Transverse colon (tissue), 4 donors: Measurements from ENCODE around the gene ZNF32. TPM values are rescaled to one million over a fixed set of nuclear protein-coding genes. Genes with fewer than 3 reads are reported as not detected.

Experiments
- DNase-seq: peaks from one replicate; pipeline ENCODE4 v3.0.0-alpha.2; 2019
- H3K27ac ChIP-seq, 4 donors: fragments of 200-600 bp; sonication (generic); 2 replicates each; pipeline ENCODE4 v1.5.1; 2016 to 2018; ENCODE audit warnings: inconsistent platforms in 4 of 4
- H3K27me3 ChIP-seq: fragments of 200-600 bp; sonication (generic); 2 replicates; pipeline ENCODE4 v1.5.1; 2017; ENCODE audit warnings: inconsistent platforms
- H3K36me3 ChIP-seq, 4 donors: fragments of 200-600 bp; sonication (generic); 2 replicates each; pipeline ENCODE4 v1.5.1; 2017 to 2019; ENCODE audit warnings: inconsistent platforms in 4 of 4
- H3K4me1 ChIP-seq, 4 donors: fragments of 200-600 bp; sonication (generic); 2 replicates each; pipeline ENCODE4 v1.5.1; 2017 to 2020; ENCODE audit warnings: inconsistent platforms in 4 of 4
- H3K4me3 ChIP-seq, 4 donors: fragments of 200-600 bp; sonication (generic); 1 replicate in 1 of 4; 2 replicates in 3 of 4; pipeline versions ENCODE4 v1.5.1 to v1.6.1; 2017 to 2019; ENCODE audit warnings: inconsistent platforms in 4 of 4
- H3K9me3 ChIP-seq, 2 donors: fragments of 200-600 bp; sonication (generic); 2 replicates each; pipeline ENCODE4 v1.5.1; 2017 to 2019; ENCODE audit warnings: inconsistent platforms in 2 of 2
- CTCF ChIP-seq, 5 experiments: fragments of 200-600 bp in 3 of 5; fragments of 450-650 bp in 2 of 5; sonication (generic) in 3 of 5; IDR thresholded peaks; 1 replicate in 2 of 5; 2 replicates in 3 of 5; pipeline ENCODE4 v1.5.1; 2016 to 2017; ENCODE audit warnings: antibody characterized with exemption in 5 of 5, inconsistent platforms in 3 of 5, mild to moderate bottlenecking in 2 of 5, moderate library complexity in 1 of 5
- EP300 ChIP-seq: sonication (generic); formaldehyde crosslinking; IDR thresholded peaks from one replicate; pipeline ENCODE4 v1.6.1; 2017; ENCODE audit warnings: antibody characterized with exemption, low read depth
- POLR2A ChIP-seq: fragments of 450-650 bp; IDR thresholded peaks from one replicate; pipeline ENCODE4 v1.6.1; 2016; ENCODE audit warnings: antibody characterized with exemption, mild to moderate bottlenecking, moderate library complexity
- POLR2AphosphoS5 ChIP-seq, 3 donors: sonication (generic); formaldehyde crosslinking; IDR thresholded peaks; one replicate each; pipeline ENCODE4 v1.6.1; 2016; ENCODE audit warnings: antibody characterized with exemption in 3 of 3
- WGBS, 2 donors: methylation state at CpG; one replicate each; pipeline ENCODE4 v1.1.5; 2018; ENCODE audit warnings: low coverage in 1 of 2; 5-methylcytosine and 5-hydroxymethylcytosine counted together
- in situ Hi-C, 4 donors: fragments of 200-750 bp; cut with MboI; loops; one replicate each; pipeline versions ENCODE4 v1.15.0 to v1.15.1; 2017; ENCODE audit warnings: low sequenced_read_pairs in 3 of 4, low pct_ligation_motif_present in 1 of 4, low pct_unique_long_range_greater_than_20kb in 1 of 4
- intact Hi-C: fragments of 100-400 bp; cut with DNase I; formaldehyde crosslinking; loops from one replicate; pipeline ENCODE4 v1.15.1; 2023; ENCODE audit warnings: low total_unique reads
- total RNA-seq, 4 donors: library from RNA; depleted of rRNA; stranded (reverse); fragments of >200 nt; gene quantifications; one replicate each; pipeline ENCODE4 v1.1.0, GENCODE V29; 2016

Gene ZNF32
- total RNA-seq, 4 donors from 2014 or later = 9.7 to 38.6 (median 22.1) TPM

- no peaks in the 10 kb centered on the region for H3K27me3 ChIP-seq
- whole genome bisulfite sequencing, 2 donors = 91 to 94% methylated on average over 11 to 16 of the region's 16 CpGs
- H3K9me3 ChIP-seq = no peaks in the 10 kb centered on the region
- H3K27ac ChIP-seq = no peak overlapping the region
- H3K36me3 ChIP-seq = no peaks in the 10 kb centered on the region
- no peak for DNase-seq
- intact Hi-C loops (no loop called here), in situ Hi-C loops (loop anchor here in 2 of 4 donors (10.0 to 25.0 kb wide), 4 partner anchors 349 to 696 kb away; partner anchors contain the start of gene CXCL12 (in 1 of the 2))
- peaks cover 0 to 14% (median 10%) of the 10 kb centered on the region in 4 donors for H3K4me1 ChIP-seq
- no peak overlapping the region for H3K4me3 ChIP-seq
- TF ChIP-seq POLR2AphosphoS5 (IDR thresholded peaks at IDR 0.05) (no peak), POLR2A (no peak), CTCF (IDR thresholded peaks at IDR 0.05) (no peak), EP300 (no peak)
Observed at GRCh38 chr10:43688348-43688892, 39.7 kb upstream of the ZNF32 start.

GRCh38 chr10:43687373-43687772, 38.7 kb upstream of the ZNF32 start:
- H3K4me1 ChIP-seq = peaks cover 0 to 14% (median 10%) of the 10 kb centered on the region in 4 donors
- 85 to 87% methylated on average over 6 to 7 of the region's 7 CpGs for WGBS, 2 donors
- no peak for DNase-seq
- in situ Hi-C loops (loop anchor here in 2 of 4 donors (10.0 to 25.0 kb wide), 4 partner anchors 350 to 697 kb away; partner anchors contain the start of gene CXCL12 (in 1 of the 2)), intact Hi-C loops (no loop called here)
- H3K27me3 ChIP-seq = no peaks in the 10 kb centered on the region
- no peak overlapping the region for H3K27ac ChIP-seq
- no peaks in the 10 kb centered on the region for H3K36me3 ChIP-seq
- H3K4me3 ChIP-seq = no peak overlapping the region
- TF ChIP-seq CTCF (IDR thresholded peaks at IDR 0.05) (no peak), POLR2A (no peak), EP300 (no peak), POLR2AphosphoS5 (IDR thresholded peaks at IDR 0.05) (no peak)
- H3K9me3 ChIP-seq = no peaks in the 10 kb centered on the region

- in situ Hi-C loops (loop anchor here in 2 of 4 donors (10.0 to 25.0 kb wide), 4 partner anchors 351 to 698 kb away; partner anchors contain the start of gene CXCL12 (in 1 of the 2)), intact Hi-C loops (no loop called here)
- no peaks in the 10 kb centered on the region for H3K27me3 ChIP-seq
- WGBS, 2 donors = 65 to 76% methylated on average over 2 to 6 of the region's 6 CpGs
- no peak for TF ChIP-seq POLR2AphosphoS5 (IDR thresholded peaks at IDR 0.05)
- TF ChIP-seq CTCF (IDR thresholded peaks at IDR 0.05) = no peak
- no peak for TF ChIP-seq POLR2A
- no peak for TF ChIP-seq EP300
- H3K9me3 ChIP-seq = no peaks in the 10 kb centered on the region
- H3K4me3 ChIP-seq = no peak overlapping the region
- H3K27ac ChIP-seq = no peak overlapping the region
- peaks cover 0 to 14% (median 8%) of the 10 kb centered on the region in 4 donors for H3K4me1 ChIP-seq
- no peaks in the 10 kb centered on the region for H3K36me3 ChIP-seq
- no peak for DNase-seq
Observed at GRCh38 chr10:43686414-43686813, 37.7 kb upstream of the ZNF32 start.

- in situ Hi-C loops (loop anchor here in 2 of 4 donors (10.0 to 25.0 kb wide), 4 partner anchors 352 to 699 kb away; partner anchors contain the start of gene CXCL12 (in 1 of the 2)), intact Hi-C loops (no loop called here)
- no peak overlapping the region for H3K4me3 ChIP-seq
- H3K4me1 ChIP-seq = peaks cover 0 to 13% (median 8%) of the 10 kb centered on the region in 4 donors
- 60 to 86% methylated on average over 1 to 8 of the region's 8 CpGs for WGBS, 2 donors
- no peak for TF ChIP-seq EP300
- TF ChIP-seq POLR2A = no peak
- no peaks in the 10 kb centered on the region for H3K36me3 ChIP-seq
- no peaks in the 10 kb centered on the region for H3K9me3 ChIP-seq
- H3K27me3 ChIP-seq = no peaks in the 10 kb centered on the region
- H3K27ac ChIP-seq = no peak overlapping the region
- no peak for DNase-seq
Observed at GRCh38 chr10:43685744-43686143, 37.1 kb upstream of the ZNF32 start.
